GM21381 (cell line): ENCODE data around the gene LRMDA.

Experiments
- ATAC-seq: cut with Tn5 transposase; IDR thresholded peaks from one replicate; pipeline ENCODE4 v1.9.1; 2021; ENCODE audit warnings: mild to moderate bottlenecking, moderate library complexity; ENCODE audit not compliant: unreplicated experiment

LRMDA gene

DNA sequence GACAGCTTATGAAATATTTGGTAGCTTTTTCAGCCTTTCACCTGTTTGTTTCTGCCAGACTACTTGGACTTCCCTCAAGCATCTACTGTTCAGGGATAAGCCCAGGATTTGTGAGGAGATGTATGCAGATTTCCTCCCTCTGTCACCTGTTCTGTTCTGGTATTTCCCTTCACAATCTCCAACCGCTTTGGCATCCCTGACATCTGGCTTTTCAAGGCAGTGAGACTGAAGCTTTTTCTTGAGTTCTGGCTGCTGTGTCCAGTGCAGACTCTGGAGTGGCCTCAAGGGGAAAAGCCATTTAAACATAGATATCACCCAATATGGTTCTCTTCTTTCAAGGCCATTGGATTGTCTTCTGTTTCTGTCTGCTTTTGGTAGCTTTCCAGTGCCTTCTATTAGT, 369.7 kb downstream of the LRMDA start:
- ATAC-seq: no peak

DNA sequence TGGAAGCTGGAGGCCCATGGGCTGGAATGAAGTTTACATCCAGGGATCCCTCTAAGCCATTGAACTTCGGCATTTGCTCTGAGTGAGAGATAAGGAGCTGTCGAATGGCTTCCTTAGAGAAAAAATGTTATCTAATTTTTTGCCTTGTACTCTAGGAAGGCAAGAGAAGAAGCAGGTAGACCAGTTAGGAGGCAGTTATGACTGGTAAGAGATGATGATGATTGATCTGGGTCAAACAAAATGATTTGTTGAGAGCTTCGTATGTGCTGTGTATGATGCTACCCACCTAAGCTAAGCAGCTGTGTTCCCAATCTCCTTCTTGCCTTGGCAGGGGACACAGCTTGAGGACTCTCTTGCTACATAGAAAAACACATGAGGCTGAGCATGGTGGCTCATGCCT, 370.2 kb downstream of the LRMDA start:
- no peak for ATAC-seq

DNA sequence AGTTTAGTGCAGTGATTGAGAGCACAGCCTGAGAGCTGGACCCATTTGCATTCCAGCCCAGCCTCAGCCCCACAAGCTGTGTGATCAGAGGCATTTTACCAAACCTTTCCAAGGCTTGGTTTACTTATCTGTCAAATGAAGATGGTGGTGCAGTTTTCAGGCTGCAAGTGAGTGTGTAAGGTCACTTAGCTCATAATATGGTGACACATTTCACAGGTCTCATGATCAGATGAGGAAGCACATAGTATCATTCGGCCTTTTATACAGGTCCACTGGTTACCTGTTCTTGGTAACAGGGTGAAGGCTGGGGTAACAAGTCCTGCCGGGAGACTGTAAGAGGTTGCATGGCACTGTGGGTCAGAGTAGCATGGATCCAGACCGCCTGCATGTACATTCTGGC, 371.7 kb downstream of the LRMDA start:
- ATAC-seq: no peak

DNA sequence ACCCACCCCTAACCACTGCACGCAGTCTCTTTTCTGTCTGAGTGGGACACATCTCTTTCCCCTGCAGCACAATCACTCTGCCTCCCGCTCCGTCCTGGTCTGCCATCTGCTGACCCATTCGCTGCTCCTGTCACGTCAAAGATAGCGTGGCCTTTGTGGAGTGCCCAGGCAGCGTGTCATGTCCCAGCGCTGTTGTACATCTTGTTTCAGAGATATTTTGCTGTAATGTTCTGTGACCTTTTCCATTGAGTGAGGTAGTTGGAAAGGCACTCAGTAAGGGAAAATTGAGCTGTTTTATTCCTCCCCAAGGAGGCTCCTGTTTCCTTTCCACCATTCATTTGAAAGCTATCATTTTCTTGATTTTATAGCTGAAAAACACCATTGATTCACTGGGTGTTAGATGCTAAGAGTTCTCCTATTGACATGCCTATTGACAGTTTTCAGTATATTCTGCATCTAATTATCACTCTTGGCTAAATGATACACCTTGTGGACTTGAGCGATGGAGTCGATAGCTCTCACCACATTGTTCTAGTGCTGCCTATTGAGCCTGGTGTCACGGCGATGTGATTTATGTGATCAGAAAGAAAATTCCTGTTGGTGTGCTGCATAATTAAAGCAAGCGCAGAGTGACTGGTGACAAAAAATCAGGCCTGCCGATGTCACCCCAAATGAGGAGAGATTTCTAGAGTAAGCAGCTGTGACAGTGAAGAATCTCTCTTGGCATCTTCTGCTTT, 372.6 kb downstream of the LRMDA start:
- no peak for ATAC-seq

DNA sequence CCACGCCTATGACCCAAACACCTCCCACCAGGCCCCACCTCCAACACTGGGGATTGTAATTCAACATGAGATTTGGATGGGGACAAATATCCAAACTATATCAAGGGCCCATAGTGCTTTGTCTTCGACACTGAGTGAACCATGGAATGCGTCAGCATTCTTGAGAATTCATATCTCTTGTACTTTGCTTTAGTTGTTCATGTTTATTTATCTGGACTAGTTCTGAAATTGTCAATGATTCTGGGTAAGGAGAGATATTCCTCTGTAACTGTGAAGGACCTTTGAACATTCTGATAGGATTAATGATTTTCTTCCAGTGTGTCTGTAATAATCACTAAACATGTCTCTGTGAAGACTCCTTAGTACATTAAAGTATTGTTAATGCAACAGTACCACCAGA, 374.8 kb downstream of the LRMDA start:
- no peak for ATAC-seq

DNA sequence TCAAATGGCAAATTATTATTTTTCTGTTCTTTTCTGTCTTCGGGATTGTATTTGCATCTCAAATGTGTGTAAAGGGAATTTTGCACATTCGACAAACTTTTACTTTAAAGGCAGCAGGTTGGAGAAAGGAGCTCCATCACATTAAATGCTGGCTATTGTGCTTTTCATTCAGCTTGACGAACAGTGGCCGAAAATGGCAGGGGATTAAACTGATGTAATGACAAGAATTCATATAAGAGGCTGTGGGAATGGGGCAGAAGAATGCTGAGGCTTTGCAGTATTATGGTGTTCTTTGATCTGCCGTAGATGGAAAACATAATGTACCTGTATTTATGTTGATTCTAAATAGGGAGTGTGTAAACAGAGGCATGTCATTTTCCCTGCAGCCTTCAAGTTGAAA, 376.0 kb downstream of the LRMDA start:
- no peak for ATAC-seq

DNA sequence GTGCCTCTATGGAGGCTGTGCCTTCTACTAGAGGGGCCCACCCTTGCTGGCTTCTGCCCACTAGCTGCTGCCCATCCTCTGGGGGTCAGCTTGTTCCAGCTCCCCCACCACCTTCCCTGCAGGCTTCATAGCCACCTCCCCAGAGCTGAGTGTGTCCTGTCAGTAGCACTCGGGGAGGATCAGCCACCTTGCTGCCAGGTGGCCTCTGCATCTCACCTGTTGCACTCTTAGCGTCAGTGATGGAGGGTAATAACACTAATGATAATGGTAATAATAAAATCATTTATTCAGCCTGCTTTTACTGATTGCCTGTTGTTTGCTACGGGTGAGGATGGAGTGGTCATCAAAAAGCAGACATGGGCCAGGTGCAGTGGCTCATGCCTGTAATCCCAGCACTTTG, 377.6 kb downstream of the LRMDA start:
- no peak for ATAC-seq

DNA sequence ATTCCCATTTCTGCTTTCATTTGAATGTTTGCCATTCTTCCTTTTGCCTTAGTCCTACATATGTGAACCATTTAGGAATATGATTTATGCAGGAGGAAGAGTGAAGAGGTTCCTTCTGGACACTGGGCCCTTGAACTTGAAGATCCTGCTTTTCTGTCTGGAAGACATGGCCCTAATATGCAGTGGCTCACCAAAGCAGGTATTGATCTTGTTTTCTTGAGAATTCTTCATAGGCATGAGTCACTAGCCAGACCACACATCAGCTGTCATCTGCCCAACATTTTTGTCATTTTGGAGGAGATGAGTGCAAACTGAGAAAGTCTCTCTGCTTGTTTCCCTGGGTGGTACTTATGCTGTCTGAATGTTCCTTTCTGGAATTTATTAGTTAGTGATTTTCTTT, 382.6 kb downstream of the LRMDA start:
- ATAC-seq: no peak

DNA sequence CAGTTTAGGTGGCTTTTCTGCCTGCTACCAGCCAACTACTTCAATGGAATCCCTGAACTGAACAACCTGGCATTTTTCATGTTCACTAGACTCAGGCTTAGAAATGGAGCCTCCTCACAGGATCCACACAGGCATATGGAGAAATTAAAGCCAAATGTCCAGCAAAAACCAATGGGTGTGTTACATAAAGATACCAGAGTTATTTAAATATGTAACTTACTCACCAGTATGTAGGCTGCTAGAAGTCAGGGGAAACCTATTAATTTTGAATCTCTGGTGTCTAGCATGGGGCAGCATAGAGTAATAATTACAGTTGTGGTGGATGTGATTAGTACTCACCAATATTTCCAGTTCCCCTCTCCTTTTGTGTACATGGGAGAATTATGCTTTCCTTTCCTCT, 383.6 kb downstream of the LRMDA start:
- no peak for ATAC-seq

DNA sequence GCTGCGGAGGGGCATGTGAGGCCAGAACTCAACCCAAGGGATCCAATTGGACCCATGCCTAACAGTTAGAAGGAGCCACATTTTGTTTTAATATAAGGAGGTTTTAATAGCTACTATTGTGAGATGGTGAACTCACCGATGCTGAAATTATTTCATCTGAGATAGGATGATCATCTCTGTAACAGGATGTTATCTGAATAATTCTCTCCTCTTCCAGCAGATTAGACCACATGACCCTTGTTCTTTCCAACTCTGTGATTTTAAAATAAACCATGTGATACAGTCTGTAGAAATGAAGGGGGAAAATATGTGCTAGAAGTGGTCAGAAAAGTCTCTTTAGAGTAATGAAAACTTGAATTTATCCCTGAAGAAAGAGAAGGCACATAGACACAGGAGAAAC, 385.8 kb downstream of the LRMDA start:
- ATAC-seq: no peak

DNA sequence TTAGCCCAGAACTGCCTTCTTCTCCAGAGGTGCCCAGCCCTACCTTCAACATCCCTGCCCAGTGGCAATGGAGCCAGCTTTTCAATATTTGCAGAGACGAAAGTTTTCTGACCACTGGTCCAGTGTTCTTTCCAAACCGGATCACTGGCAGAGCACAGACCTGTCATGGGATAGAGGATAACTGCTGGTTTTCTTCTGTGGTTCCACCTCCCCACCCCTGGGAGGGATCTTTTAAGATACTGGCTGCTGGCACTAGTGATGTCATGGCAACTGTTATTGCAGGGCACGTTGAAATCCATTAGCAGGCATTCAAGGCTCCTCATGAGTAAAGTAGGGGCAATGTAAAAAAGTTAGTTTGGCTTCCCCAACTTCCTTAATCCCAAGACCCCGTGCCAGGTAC, 387.1 kb downstream of the LRMDA start:
- no peak for ATAC-seq

DNA sequence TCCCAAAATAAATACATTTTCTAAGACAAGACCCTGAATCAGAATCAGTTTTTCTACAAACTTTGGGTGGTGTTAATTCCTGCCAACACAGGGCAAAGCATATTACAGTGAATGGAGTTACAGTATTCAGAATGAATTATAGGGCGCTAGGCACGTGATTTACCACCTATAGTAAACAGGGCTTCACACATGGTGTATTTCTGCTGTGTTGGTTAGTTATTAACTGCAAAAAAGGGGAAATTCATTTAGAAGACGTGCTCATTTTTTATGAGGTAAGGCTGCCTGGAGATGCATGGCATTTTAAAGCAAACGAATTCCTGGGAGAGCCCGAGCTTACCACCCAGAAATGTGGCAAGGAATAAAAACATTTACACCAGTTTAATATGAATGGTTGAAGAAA, 393.8 kb downstream of the LRMDA start:
- ATAC-seq: no peak

DNA sequence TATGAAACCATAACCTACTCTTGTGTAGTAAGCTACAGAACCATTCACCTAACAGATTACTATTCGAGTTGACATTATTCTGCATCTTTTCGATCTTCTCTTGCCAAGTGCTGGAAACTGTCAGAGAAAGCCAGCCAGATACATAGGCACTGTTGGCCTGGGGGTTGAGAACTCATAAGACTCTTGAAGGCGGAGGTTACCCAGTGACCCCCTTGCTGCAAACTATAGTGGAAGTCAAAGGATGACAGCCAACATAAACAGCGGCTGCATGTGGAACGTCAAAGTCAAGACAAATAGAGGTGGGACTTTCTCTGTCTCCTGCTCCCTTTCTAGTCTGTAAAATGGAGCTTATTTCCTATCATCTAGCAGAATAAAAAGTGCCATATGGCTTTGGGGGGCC, 394.2 kb downstream of the LRMDA start:
- ATAC-seq: no peak

DNA sequence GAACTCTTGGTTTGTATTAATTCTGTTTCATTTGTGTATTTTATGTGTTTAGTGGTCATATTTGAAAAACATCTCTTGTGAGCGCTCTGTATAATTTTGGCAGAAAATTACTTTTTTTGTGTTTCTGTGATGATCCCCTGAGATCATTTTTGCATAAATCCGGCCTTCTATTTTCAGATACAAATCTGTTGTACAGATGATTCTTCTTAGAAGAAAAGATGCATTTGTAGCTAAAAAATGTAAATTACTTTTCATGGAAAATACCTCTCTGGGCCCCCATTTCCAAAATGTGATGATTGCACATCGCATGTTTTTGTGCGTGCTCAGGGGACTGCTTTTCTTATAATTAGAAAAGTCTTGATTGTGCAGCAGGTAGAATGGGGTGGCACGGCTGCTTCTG, 395.4 kb downstream of the LRMDA start:
- no peak for ATAC-seq

DNA sequence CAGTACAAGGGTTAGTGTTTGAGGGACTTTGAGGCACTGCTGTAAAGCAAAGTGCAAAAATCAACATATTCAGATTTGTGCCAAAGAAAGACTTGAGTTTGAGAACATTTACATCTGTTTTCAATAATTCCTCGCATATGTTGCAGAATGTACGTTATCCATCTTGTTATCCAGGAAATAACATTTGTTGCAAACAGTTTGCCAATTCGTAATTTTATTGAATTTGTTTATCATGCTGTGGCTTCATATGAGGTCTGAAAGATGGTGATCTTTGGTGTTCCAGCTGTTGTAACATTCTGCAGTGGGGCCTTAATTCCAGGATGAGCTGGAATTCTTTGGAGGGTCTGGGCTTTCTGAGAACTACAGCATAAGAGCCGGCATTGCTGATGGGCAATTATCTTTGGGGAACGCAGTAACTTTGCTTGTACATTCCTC, 396.2 kb downstream of the LRMDA start:
- no peak for ATAC-seq

DNA sequence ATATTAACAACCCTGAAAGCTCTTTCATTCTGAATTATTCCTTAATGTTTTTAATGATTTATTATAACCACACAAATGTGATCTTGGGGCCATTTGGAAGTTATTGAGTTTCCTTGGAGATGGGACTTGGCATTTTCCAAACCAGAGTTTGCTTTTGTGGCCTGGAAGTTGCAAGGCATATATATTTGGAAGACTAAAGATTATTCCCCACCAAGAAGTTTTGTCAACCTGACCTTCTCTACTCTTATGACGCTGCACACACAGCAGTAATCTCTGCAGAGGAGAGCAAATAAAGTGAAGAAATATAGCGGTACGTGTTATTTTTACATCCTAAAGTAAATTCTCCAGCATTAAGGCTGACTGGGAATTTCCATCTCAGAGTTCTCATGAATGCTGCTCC, 397.0 kb downstream of the LRMDA start:
- no peak for ATAC-seq

DNA sequence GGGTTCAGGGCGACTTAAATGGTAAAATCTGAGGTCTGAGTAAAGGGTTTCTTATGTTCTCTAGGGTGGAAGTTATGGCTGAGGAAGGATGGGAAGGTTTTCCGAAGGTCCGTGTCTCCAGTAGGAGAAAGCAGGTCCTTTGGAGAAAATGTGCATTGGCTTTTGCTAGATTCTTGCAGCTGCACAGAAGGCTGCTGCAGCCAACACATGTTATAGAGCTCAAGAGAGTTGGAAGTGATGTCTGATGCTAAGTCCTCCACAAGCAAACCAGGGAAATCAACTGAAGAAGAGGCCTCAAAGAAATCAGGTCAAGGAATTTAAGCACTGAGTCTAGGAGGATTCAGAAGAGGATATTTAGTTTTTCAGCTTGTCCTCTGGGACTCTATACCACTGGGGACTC, 404.6 kb downstream of the LRMDA start:
- ATAC-seq: no peak

DNA sequence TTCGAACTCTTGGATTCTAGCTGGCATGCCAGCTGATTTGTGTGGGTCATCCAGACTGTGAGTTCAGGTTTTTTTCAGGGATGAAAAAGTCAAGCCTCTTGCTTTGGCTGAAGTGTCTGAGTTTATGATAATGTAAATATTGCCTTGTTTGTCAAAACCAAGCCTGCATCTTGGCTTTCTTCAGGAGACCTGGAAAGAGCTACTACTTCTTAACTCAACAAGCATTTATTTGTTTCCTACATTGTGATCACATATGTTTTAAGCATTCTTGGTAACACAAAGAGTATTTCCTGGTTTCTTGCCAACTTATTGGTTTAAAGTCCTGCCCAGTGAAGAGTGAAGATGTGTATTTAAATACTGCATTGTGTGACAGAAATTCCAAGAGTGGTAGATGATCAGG, 407.1 kb downstream of the LRMDA start:
- no peak for ATAC-seq

DNA sequence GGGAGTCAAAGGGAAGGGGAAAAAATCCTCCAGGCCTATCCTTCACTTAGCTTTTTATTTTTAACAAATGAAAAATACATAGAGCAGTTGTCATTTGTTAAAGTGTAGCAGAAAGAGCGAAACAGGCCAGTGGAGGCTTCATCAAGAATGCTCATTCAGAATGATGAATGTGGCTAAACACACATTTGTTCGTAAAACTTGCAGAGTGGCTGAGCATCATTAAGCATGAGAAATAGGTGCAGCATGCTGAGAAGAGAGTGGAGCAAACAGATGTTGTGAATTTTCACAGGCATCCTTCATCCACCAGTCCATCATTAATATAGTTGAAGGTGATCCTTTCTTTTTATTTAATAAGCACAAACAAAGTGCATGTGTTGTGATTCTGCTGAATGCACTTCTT, 407.6 kb downstream of the LRMDA start:
- ATAC-seq: no peak

DNA sequence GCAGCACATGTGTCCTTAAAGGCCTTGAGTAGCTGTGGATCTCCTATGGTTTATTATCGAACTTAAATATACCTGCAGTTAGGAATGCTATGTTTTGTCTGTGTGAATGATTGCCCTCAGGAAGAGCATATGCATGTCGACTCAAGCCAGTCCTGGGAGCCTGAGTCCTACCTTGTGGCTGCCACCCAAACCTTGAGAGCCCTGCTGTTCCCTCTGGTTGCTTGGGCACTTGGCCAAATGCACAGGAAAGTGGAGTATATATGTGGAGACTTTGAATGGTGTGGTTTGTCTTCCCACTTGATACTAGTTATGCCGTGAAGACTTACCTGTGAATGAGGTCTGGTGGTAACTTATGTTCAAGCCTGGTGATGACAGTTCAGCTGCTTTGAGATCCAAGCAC, 409.8 kb downstream of the LRMDA start:
- ATAC-seq: no peak

DNA sequence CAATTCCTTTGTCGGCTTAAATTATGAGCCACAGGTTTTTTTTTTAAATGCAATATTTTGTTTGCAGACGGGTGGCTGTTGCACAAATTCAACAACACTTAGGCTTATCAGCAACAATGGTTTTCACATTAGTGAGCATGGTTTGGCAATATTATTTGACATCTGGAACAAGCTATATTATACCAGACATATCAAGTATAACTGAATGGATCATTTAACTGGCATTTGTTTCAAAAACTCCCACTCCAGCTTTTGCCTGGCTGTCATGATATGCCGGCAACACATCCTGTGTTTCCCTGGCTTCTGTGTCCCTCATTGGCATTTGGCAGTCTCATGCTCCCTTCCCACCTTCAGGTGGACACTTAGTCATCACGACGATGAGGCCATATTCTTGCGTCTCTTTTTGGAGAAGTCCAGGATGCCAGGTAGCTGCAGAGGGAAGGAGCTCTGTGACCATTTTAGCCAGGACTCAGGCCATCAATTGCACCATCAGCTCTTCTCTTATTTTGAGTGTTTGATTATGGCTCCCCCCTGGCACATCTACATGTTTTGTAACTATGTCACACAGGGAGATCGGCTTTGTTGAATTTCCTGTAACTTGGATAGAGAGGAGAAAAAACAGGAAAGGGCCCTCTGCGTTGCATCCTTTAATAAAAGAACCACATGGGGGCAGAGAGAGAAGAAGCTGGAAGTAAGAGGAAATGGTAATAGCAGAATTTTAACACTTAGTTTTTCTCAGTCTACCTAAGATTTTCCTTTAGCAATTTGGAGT, 413.9 kb downstream of the LRMDA start:
- no peak for ATAC-seq

DNA sequence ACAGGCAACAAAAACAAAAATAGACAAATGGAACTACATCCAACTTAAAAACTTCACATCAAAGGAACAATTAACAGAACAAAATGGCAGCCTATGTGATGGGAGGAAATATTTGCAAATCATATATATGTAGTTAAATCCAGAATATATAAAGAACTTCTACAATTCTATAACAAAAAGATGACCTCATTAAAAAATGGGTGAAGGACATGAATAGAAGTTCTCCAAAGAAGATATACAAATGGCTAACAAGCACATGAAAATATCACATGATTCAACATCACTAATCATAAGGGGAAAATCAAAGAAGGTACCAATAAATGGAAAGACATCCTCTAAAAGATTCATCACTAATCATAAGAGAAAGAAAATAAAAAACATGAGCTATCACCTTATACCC, 416.1 kb downstream of the LRMDA start:
- no peak for ATAC-seq
